Measurements from ENCODE around the gene TMEM150B.

Gene TMEM150B

DNA sequence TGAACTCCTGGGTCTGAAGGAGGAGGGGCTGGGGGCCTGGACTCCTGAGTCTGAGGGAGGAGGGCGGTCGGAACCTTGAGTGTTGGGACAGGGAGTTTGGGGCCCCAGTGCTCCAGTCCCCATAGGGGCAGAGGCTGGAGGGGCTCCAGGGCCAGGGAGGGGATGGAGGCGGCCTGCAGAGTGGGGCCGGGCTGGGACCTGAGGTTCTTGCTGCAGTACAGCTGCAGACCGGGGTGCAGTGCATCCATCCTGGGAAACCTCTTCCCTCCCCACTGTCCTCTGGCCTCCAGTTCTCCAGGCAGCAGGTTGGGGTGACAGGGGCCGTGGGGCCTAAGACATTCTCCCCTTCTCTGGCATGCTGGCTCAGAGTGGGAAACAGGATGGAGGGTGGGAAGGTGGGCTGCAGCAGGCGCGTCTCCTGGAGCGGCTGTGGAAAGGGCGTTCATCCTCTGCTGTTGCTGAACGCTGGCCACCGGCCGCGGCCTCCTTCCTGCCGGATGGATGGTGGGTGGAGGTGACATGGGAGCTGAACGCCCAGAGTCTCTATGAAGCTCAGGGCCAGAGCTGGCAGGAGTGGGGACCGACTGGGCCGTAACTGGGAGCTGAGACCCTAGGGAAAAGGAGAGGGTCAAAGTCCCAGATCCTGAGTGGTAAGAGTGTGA is 39.8 kb downstream of the TMEM150B start:
- Histone ChIP-seq H3K4me2 (ENCODE audit: low read length) (no peak overlapping the region), H3F3A (ENCODE audit: control insufficient read depth, insufficient read depth) (peaks cover 7% of the 10 kb centered on the region), H3K27ac (ENCODE audit: low read depth, low read length) (no peak overlapping the region), H3K27me3 (ENCODE audit: control insufficient read depth, low read length) (peaks cover 3% of the 10 kb centered on the region; the same call in 1 of the 2 replicates), H3K4me3 (ENCODE audit: low read length) (no peak overlapping the region), H4K20me1 (ENCODE audit: control insufficient read depth, insufficient read depth, low read depth, low read length) (no peaks in the 10 kb centered on the region), H3K4me1 (ENCODE audit: control insufficient read depth, low read length) (peaks cover 21% of the 10 kb centered on the region), H3K9me3 (ENCODE audit: control insufficient read depth, insufficient read depth, low read length) (no peaks in the 10 kb centered on the region), H3K79me2 (ENCODE audit: control insufficient read depth, low read length) (no peaks in the 10 kb centered on the region), H3K36me3 (ENCODE audit: control insufficient read depth, low read length) (no peaks in the 10 kb centered on the region), H3K9me2 (replicated peaks; ENCODE audit: control insufficient read depth, low read length) (no peaks in the 10 kb centered on the region)
- TF ChIP-seq EZH2phosphoT487 (IDR thresholded peaks at IDR 0.05; ENCODE audit: borderline replicate concordance, low read length): no peak
- TF ChIP-seq, protein P1, sequence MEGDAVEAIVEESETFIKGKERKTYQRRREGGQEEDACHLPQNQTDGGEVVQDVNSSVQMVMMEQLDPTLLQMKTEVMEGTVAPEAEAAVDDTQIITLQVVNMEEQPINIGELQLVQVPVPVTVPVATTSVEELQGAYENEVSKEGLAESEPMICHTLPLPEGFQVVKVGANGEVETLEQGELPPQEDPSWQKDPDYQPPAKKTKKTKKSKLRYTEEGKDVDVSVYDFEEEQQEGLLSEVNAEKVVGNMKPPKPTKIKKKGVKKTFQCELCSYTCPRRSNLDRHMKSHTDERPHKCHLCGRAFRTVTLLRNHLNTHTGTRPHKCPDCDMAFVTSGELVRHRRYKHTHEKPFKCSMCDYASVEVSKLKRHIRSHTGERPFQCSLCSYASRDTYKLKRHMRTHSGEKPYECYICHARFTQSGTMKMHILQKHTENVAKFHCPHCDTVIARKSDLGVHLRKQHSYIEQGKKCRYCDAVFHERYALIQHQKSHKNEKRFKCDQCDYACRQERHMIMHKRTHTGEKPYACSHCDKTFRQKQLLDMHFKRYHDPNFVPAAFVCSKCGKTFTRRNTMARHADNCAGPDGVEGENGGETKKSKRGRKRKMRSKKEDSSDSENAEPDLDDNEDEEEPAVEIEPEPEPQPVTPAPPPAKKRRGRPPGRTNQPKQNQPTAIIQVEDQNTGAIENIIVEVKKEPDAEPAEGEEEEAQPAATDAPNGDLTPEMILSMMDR (IDR thresholded peaks at IDR 0.05; ENCODE audit: low read depth, low read length, poor library complexity, severe bottlenecking): no peak

DNA sequence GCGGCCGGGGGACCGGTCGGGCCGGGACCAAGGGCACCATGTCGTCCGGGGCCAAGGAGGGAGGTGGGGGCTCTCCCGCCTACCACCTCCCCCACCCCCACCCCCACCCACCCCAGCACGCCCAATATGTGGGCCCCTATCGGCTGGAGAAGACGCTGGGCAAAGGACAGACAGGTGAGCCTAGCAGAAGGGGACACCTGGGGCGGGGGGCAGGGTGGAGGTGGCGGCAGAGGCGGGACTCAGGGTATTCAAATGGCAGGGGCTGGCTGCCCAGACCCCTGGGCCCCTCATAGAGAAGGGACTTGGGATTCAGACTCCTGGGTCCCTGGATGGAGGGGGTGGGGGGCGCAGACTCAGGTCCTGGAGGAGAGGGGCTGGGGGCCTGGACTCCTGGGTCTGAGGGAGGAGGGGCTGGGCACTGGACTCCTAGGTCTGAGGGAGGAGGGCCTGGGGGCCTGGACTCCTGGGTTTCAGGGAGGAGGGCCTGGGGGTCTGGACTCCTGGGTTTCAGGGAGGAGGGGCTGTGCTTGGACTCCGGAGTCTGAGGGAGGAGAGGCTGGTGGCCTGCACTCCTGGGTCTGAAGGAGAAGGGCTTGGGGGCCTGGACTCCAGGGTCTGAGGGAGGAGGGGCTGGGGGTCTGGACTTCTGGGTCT is 40.6 kb downstream of the TMEM150B start:
- Histone ChIP-seq H3F3A (ENCODE audit: control insufficient read depth, insufficient read depth) (peaks cover 4% of the 10 kb centered on the region; the same call in 1 of the 2 replicates), H4K20me1 (ENCODE audit: control insufficient read depth, insufficient read depth, low read depth, low read length) (no peaks in the 10 kb centered on the region), H3K9me2 (replicated peaks; ENCODE audit: control insufficient read depth, low read length) (no peaks in the 10 kb centered on the region), H3K27ac (ENCODE audit: low read depth, low read length) (no peak overlapping the region), H3K36me3 (ENCODE audit: control insufficient read depth, low read length) (no peaks in the 10 kb centered on the region), H3K4me2 (ENCODE audit: low read length) (no peak overlapping the region), H3K4me3 (ENCODE audit: low read length) (no peak overlapping the region), H3K79me2 (ENCODE audit: control insufficient read depth, low read length) (peaks cover 1% of the 10 kb centered on the region; the same call in 1 of the 2 replicates), H3K27me3 (ENCODE audit: control insufficient read depth, low read length) (peaks cover 3% of the 10 kb centered on the region; the same call in 1 of the 2 replicates), H3K9me3 (ENCODE audit: control insufficient read depth, insufficient read depth, low read length) (no peaks in the 10 kb centered on the region), H3K4me1 (ENCODE audit: control insufficient read depth, low read length) (peaks cover 23% of the 10 kb centered on the region)
- TF ChIP-seq, protein P1 (IDR thresholded peaks at IDR 0.05; ENCODE audit: low read depth, low read length, poor library complexity, severe bottlenecking): no peak

GRCh38 chr19:55283548-55284377 is 41.4 kb downstream of the TMEM150B start, which contains the start of gene BRSK1:
Gene BRSK1, plus strand, starts transcription at chr19:55283997. Its CDS starts 446 bp downstream, at chr19:55284443.
- Histone ChIP-seq H3F3A (ENCODE audit: control insufficient read depth, insufficient read depth) (peaks cover 4% of the 10 kb centered on the region; the same call in 1 of the 2 replicates), H3K4me2 (ENCODE audit: low read length) (peak within 1 kb of the TSS; percentile 52), H3K36me3 (ENCODE audit: control insufficient read depth, low read length) (no peaks in the 10 kb centered on the region), H3K9me2 (replicated peaks; ENCODE audit: control insufficient read depth, low read length) (no peaks in the 10 kb centered on the region), H3K27me3 (ENCODE audit: control insufficient read depth, low read length) (peaks cover 3% of the 10 kb centered on the region; the same call in 1 of the 2 replicates), H3K4me1 (ENCODE audit: control insufficient read depth, low read length) (peaks cover 30% of the 10 kb centered on the region), H4K20me1 (ENCODE audit: control insufficient read depth, insufficient read depth, low read depth, low read length) (no peaks in the 10 kb centered on the region), H3K4me3 (ENCODE audit: low read length) (peak within 1 kb of the TSS; percentile 44; the same call in 1 of the 2 replicates), H3K27ac (ENCODE audit: low read depth, low read length) (no peak within 1 kb of the TSS), H3K79me2 (ENCODE audit: control insufficient read depth, low read length) (peaks cover 6% of the 10 kb centered on the region; the same call in 1 of the 2 replicates), H3K9me3 (ENCODE audit: control insufficient read depth, insufficient read depth, low read length) (no peaks in the 10 kb centered on the region)
- no peak for TF ChIP-seq EZH2phosphoT487 (IDR thresholded peaks at IDR 0.05; ENCODE audit: borderline replicate concordance, low read length)
- TF ChIP-seq, protein P1 (IDR thresholded peaks at IDR 0.05; ENCODE audit: low read depth, low read length, poor library complexity, severe bottlenecking): no peak

Data from DOHH2 (cell line).